GM12872 (cell line): ENCODE measurements around the gene HBG1.

Experiments
- CTCF ChIP-seq: IDR thresholded peaks from 3 replicates; pipeline ENCODE4 v1.5.1; 2011; ENCODE audit warnings: low read depth, mild to moderate bottlenecking, low read length, moderate library complexity; ENCODE audit not compliant: insufficient read depth

HBG1 gene

GRCh38 chr11:5232821-5233220, 16.8 kb downstream of the HBG1 start:
- no peak for TF ChIP-seq CTCF

GRCh38 chr11:5232176-5232575, 17.5 kb downstream of the HBG1 start:
- no peak for TF ChIP-seq CTCF

- TF ChIP-seq CTCF = no peak
Measured at GRCh38 chr11:5231111-5231510, 18.5 kb downstream of the HBG1 start.

- TF ChIP-seq CTCF = no peak
Measured at GRCh38 chr11:5230266-5230665, 19.4 kb downstream of the HBG1 start.

- TF ChIP-seq CTCF = no peak
Measured at GRCh38 chr11:5229796-5230195, 19.9 kb downstream of the HBG1 start.

- no peak for TF ChIP-seq CTCF
Measured at GRCh38 chr11:5229356-5229755, 20.3 kb downstream of the HBG1 start.

- TF ChIP-seq CTCF = no peak
Measured at GRCh38 chr11:5228124-5228523, 21.5 kb downstream of the HBG1 start.

GRCh38 chr11:5227681-5228080, 22.0 kb downstream of the HBG1 start:
- no peak for TF ChIP-seq CTCF
